ENCODE results near the gene FCMR.

FCMR gene, protein sequence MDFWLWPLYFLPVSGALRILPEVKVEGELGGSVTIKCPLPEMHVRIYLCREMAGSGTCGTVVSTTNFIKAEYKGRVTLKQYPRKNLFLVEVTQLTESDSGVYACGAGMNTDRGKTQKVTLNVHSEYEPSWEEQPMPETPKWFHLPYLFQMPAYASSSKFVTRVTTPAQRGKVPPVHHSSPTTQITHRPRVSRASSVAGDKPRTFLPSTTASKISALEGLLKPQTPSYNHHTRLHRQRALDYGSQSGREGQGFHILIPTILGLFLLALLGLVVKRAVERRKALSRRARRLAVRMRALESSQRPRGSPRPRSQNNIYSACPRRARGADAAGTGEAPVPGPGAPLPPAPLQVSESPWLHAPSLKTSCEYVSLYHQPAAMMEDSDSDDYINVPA

DNA sequence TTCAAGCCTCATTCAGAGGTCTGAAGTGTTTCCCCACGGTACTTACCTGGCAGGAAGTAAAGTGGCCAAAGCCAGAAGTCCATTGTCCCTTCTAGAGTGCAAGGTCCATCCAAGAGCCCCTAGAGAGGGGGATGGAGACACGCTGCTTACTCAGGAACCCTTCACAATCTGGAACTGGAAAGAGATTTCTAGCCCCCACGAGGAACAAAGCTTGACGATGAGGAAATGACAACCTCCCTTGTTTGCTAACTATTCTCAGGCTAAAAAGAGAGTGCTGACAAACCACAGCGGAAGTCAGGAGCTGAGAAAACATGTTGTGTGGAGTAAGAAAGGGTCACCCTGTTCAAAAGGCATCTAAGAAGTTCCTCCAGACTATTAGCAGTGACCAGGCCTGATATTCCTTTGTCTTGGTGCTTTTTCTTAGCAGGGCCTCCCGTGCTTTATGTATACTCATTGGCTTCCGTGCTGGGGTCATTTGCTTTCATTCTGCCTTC, at the start of gene FCMR:
FCMR (minus strand) TSS at position 170 of the 494 bp plus-strand sequence; CDS start at position 83, 87 bp downstream.
- TF ChIP-seq, protein P1, sequence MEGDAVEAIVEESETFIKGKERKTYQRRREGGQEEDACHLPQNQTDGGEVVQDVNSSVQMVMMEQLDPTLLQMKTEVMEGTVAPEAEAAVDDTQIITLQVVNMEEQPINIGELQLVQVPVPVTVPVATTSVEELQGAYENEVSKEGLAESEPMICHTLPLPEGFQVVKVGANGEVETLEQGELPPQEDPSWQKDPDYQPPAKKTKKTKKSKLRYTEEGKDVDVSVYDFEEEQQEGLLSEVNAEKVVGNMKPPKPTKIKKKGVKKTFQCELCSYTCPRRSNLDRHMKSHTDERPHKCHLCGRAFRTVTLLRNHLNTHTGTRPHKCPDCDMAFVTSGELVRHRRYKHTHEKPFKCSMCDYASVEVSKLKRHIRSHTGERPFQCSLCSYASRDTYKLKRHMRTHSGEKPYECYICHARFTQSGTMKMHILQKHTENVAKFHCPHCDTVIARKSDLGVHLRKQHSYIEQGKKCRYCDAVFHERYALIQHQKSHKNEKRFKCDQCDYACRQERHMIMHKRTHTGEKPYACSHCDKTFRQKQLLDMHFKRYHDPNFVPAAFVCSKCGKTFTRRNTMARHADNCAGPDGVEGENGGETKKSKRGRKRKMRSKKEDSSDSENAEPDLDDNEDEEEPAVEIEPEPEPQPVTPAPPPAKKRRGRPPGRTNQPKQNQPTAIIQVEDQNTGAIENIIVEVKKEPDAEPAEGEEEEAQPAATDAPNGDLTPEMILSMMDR (conservative IDR thresholded peaks at IDR 0.05; ENCODE audit: low read depth, low read length): no peak
- Histone ChIP-seq H4K20me1 (ENCODE audit: insufficient read depth) (no peaks in the 10 kb centered on the region), H3K79me2 (ENCODE audit: insufficient read depth, low read depth) (no peaks in the 10 kb centered on the region), H3K27me3 (ENCODE audit: insufficient read depth, low read depth) (no peaks in the 10 kb centered on the region), H2AFZ (ENCODE audit: low read depth) (peak within 1 kb of the TSS; percentile 15; the same call in 1 of the 2 replicates), H3K27ac (no peak within 1 kb of the TSS), H3K4me1 (ENCODE audit: low read depth, poor library complexity, severe bottlenecking) (peaks cover 3% of the 10 kb centered on the region), H3K9ac (no peak within 1 kb of the TSS), H3K36me3 (ENCODE audit: insufficient read depth) (no peaks in the 10 kb centered on the region), H3K4me2 (no peak within 1 kb of the TSS), H3K4me3 (IDR thresholded peaks at IDR 0.05; ENCODE audit: insufficient read depth, low read depth, low read length) (no peak within 1 kb of the TSS)

DNA sequence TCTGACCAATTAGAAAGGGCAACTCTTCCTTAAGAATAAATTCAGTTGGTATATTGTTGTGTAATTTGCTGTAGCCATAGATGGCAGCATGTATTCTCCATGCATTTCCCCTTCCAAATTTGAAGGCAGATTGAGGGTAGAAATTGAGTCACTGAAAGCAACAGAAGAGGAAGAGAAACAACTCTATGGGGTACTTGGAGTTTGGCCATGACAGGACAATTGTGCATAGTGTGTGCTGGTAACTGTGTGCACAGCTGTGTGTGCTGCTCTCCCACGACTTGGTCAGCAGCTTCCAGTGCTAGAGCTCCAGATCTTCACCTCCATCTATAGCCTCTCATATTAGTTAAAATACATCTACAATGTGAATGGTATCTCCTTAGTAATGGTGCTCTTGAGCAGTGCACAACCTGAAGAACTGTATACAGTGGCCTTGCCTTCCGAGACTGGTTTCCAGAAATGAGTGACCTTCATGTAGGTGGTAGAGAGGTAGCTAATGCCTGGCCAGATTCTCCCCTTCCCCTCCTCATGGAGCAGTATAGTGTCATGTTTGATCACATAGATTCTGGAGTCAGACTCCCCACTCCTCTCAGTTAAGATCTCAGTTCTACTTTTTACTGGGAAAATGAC, 49.4 kb upstream of the FCMR start:
- Histone ChIP-seq H3K27ac (no peak overlapping the region), H3K4me1 (ENCODE audit: low read depth, poor library complexity, severe bottlenecking) (no peaks in the 10 kb centered on the region), H2AFZ (ENCODE audit: low read depth) (no peak overlapping the region), H3K9ac (no peak overlapping the region), H3K36me3 (ENCODE audit: insufficient read depth) (no peaks in the 10 kb centered on the region), H3K79me2 (ENCODE audit: insufficient read depth, low read depth) (no peaks in the 10 kb centered on the region), H4K20me1 (ENCODE audit: insufficient read depth) (no peaks in the 10 kb centered on the region), H3K4me2 (no peak overlapping the region), H3K27me3 (ENCODE audit: insufficient read depth, low read depth) (no peaks in the 10 kb centered on the region), H3K4me3 (IDR thresholded peaks at IDR 0.05; ENCODE audit: insufficient read depth, low read depth, low read length) (no peak overlapping the region)
- TF ChIP-seq, protein P1 (conservative IDR thresholded peaks at IDR 0.05; ENCODE audit: low read depth, low read length): no peak

DNA sequence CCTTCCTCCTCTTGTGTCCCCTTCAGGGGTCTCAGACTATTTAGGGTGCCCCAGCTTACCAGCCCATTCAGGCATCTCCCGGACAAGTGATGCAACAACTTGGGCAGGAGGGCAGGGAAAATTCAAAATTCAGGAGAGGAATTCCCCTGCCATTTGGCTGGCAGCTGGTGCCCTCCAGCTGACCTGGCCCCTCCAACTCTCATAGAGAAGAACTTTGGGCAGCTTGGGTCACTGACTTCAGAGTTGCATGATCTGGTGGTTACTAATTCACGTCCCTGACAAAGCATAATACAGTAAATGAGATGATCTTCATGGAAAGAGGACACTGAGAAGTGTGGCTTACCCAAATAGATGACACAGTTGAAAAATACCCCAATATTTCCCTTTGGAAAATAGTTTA, 48.7 kb upstream of the FCMR start, which contains the start of gene FCAMR:
FCAMR (minus strand) TSS at position 15 of the 400 bp plus-strand sequence. CDS start 335 bp downstream, outside the sequence.
- no peak within 1 kb of the TSS for H3K27ac ChIP-seq
- TF ChIP-seq, protein P1 (conservative IDR thresholded peaks at IDR 0.05; ENCODE audit: low read depth, low read length): no peak
- H2AFZ ChIP-seq (ENCODE audit: low read depth): no peak within 1 kb of the TSS
- no peaks in the 10 kb centered on the region for H4K20me1 ChIP-seq (ENCODE audit: insufficient read depth)
- H3K4me2 ChIP-seq: no peak within 1 kb of the TSS
- H3K36me3 ChIP-seq (ENCODE audit: insufficient read depth): no peaks in the 10 kb centered on the region
- no peaks in the 10 kb centered on the region for H3K79me2 ChIP-seq (ENCODE audit: insufficient read depth, low read depth)
- H3K9ac ChIP-seq: no peak within 1 kb of the TSS
- H3K27me3 ChIP-seq (ENCODE audit: insufficient read depth, low read depth): no peaks in the 10 kb centered on the region
- H3K4me3 ChIP-seq (IDR thresholded peaks at IDR 0.05; ENCODE audit: insufficient read depth, low read depth, low read length): no peak within 1 kb of the TSS
- H3K4me1 ChIP-seq (ENCODE audit: low read depth, poor library complexity, severe bottlenecking): no peaks in the 10 kb centered on the region

DNA sequence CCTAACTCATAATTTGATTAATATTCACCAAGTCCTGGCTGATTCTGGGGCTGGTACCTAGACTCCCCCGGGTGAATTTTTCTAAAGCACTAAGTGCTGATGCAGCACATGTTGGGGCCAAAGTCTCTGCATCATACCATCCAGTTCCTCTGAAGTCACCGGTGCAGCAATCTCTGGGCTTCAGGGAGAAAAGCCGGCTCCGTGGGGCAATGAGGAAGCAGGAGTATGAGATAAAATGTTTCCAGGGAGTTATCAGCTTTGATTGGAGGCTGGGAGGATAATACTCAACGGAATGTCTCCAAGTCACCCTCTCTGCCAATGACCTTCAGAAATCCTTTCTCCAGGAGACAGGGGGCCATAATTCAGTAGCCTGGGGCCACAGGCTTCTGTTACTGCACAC, 47.3 kb upstream of the FCMR start:
- Histone ChIP-seq H3K4me2 (no peak overlapping the region), H3K27me3 (ENCODE audit: insufficient read depth, low read depth) (no peaks in the 10 kb centered on the region), H3K27ac (no peak overlapping the region), H3K36me3 (ENCODE audit: insufficient read depth) (no peaks in the 10 kb centered on the region), H3K9ac (no peak overlapping the region), H3K4me3 (IDR thresholded peaks at IDR 0.05; ENCODE audit: insufficient read depth, low read depth, low read length) (no peak overlapping the region), H2AFZ (ENCODE audit: low read depth) (no peak overlapping the region), H3K4me1 (ENCODE audit: low read depth, poor library complexity, severe bottlenecking) (no peaks in the 10 kb centered on the region), H4K20me1 (ENCODE audit: insufficient read depth) (no peaks in the 10 kb centered on the region), H3K79me2 (ENCODE audit: insufficient read depth, low read depth) (no peaks in the 10 kb centered on the region)
- TF ChIP-seq, protein P1 (conservative IDR thresholded peaks at IDR 0.05; ENCODE audit: low read depth, low read length): no peak

All from KMS-11 (cell line).